Smooth muscle cell (in vitro differentiated cells): ENCODE measurements around the gene UBA6. TPM values are rescaled to one million over a fixed set of nuclear protein-coding genes. Genes with fewer than 3 reads are reported as not detected.

Experiments
- DNase-seq: peaks from one replicate; lab custom pipeline; 2025; ENCODE audit not compliant: unreplicated experiment; lab: John Stamatoyannopoulos, UW
- H2AFZ ChIP-seq: fragments of 200-600 bp; sonication (generic); 2 replicates; pipeline ENCODE4 v1.6.0; 2016; ENCODE audit warnings: antibody characterized with exemption, low read depth, mild to moderate bottlenecking
- H3F3A ChIP-seq: fragments of 200-600 bp; sonication (generic); 2 replicates; pipeline ENCODE4 v1.6.0; 2017; ENCODE audit warnings: antibody characterized with exemption, low read depth
- H3K27ac ChIP-seq: fragments of 200-600 bp; sonication (generic); 2 replicates; pipeline ENCODE4 v1.5.1; 2016; ENCODE audit warnings: low read depth, mild to moderate bottlenecking
- H3K27me3 ChIP-seq: fragments of 200-600 bp; sonication (generic); 2 replicates; pipeline ENCODE4 v1.6.1; 2016; ENCODE audit warnings: low read depth, mild to moderate bottlenecking
- H3K36me3 ChIP-seq: fragments of 200-600 bp; sonication (generic); 2 replicates; pipeline ENCODE4 v1.5.1; 2016; ENCODE audit warnings: low read depth
- H3K4me1 ChIP-seq: fragments of 200-600 bp; sonication (generic); 2 replicates; pipeline ENCODE4 v1.5.1; 2016; ENCODE audit warnings: low read depth
- H3K4me2 ChIP-seq: fragments of 200-600 bp; sonication (generic); 2 replicates; pipeline ENCODE4 v1.6.0; 2016; ENCODE audit warnings: mild to moderate bottlenecking
- H3K4me3 ChIP-seq: fragments of 200-600 bp; sonication (generic); 2 replicates; pipeline ENCODE4 v1.5.1; 2016; ENCODE audit warnings: mild to moderate bottlenecking
- H3K79me2 ChIP-seq: fragments of 200-600 bp; sonication (generic); 2 replicates; pipeline ENCODE4 v1.6.0; 2016; ENCODE audit warnings: low read depth, mild to moderate bottlenecking
- H3K9ac ChIP-seq: fragments of 200-600 bp; sonication (generic); 2 replicates; pipeline ENCODE4 v1.6.0; 2016; ENCODE audit warnings: low read depth
- H3K9me3 ChIP-seq: fragments of 200-600 bp; sonication (generic); replicated peaks from 2 replicates; pipeline ENCODE4 v1.5.1; 2016; ENCODE audit warnings: low read depth
- H4K20me1 ChIP-seq: fragments of 200-600 bp; sonication (generic); 2 replicates; pipeline ENCODE4 v1.6.0; 2016; ENCODE audit warnings: low read depth
- WGBS: methylation state at CpG from one replicate; pipeline ENCODE4 v1.1.7; 2016; ENCODE audit warnings: low lambda C conversion rate; 5-methylcytosine and 5-hydroxymethylcytosine counted together
- polyA plus RNA-seq: library from polyadenylated mRNA; unstranded; fragments of >200 nt; fragmentation: Nextera tagmentation; extraction: Ambion mirVana; gene quantifications from 2 replicates; pipeline ENCODE4 v1.2.1, GENCODE V29; 2016
- total RNA-seq: library from RNA; depleted of rRNA; stranded (reverse); fragments of >200 nt; gene quantifications from 2 replicates; pipeline ENCODE4 v1.2.3, GENCODE V29; 2014
- TF ChIP-seq, protein P1 (sequence below): fragments of 200-600 bp; sonication (generic); IDR thresholded peaks from 2 replicates; pipeline ENCODE4 v1.5.1; 2017; ENCODE audit warnings: borderline replicate concordance, mild to moderate bottlenecking, antibody characterized with exemption; ENCODE audit not compliant: insufficient read depth, poor library complexity, severe bottlenecking

UBA6 gene
- total and polyA plus RNA-seq, 2 experiments from 2014 or later, result 15.7 to 271 TPM

DNA sequence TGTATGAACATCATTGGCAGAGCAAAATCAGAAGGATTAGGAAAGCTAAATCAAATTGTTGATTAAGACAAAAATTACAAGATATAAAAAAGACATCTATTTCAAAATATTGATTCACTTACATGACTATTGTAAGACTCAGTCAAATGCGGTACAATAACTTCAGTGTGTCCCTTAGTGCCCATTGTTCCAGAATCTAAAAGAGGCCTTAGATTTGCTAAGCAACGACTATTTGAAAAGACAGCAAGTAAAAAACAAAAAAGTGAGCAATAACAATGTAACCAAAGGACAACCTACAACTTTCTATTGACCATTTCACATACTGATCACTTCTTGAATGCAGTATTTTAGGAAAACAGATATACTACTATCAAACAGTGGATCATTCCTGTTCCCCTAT lies 65.6 kb downstream of the UBA6 start:
- no peak overlapping the region for H3K27ac ChIP-seq
- no peaks in the 10 kb centered on the region for H3F3A ChIP-seq
- H3K4me3 ChIP-seq, result no peak overlapping the region
- no peak for DNase-seq
- no peaks in the 10 kb centered on the region for H3K9me3 ChIP-seq
- TF ChIP-seq, protein P1, sequence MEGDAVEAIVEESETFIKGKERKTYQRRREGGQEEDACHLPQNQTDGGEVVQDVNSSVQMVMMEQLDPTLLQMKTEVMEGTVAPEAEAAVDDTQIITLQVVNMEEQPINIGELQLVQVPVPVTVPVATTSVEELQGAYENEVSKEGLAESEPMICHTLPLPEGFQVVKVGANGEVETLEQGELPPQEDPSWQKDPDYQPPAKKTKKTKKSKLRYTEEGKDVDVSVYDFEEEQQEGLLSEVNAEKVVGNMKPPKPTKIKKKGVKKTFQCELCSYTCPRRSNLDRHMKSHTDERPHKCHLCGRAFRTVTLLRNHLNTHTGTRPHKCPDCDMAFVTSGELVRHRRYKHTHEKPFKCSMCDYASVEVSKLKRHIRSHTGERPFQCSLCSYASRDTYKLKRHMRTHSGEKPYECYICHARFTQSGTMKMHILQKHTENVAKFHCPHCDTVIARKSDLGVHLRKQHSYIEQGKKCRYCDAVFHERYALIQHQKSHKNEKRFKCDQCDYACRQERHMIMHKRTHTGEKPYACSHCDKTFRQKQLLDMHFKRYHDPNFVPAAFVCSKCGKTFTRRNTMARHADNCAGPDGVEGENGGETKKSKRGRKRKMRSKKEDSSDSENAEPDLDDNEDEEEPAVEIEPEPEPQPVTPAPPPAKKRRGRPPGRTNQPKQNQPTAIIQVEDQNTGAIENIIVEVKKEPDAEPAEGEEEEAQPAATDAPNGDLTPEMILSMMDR, result no peak
- H3K9ac ChIP-seq, result no peak overlapping the region
- 95% methylated on average over 2 of the region's 2 CpGs for WGBS
- no peaks in the 10 kb centered on the region for H3K79me2 ChIP-seq
- no peak overlapping the region for H3K4me2 ChIP-seq
- H3K4me1 ChIP-seq, result no peaks in the 10 kb centered on the region
- H3K27me3 ChIP-seq, result no peaks in the 10 kb centered on the region
- H2AFZ ChIP-seq, result no peak overlapping the region
- H4K20me1 ChIP-seq, result no peaks in the 10 kb centered on the region
- peaks cover 60% of the 10 kb centered on the region for H3K36me3 ChIP-seq

DNA sequence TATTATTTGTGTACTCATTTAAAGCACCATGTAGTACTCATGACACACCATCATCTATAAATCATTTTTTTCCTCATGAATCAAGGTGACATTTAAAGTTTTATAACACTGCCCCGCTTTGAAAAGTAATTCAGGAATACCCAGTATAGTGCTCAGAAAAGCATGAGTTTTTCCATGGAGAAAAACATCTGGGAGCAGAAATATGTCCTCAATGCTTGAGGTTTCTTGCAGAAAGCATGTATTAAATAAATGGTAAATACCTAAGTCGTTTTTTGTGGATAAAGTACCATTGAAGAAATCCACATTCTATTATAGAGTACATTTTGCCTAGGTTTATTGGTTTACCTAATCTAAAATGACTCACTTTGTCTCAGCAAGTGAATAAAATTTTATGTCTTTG lies 66.2 kb downstream of the UBA6 start:
- Histone ChIP-seq H3K27me3 (no peaks in the 10 kb centered on the region), H3K79me2 (no peaks in the 10 kb centered on the region), H3K36me3 (peaks cover 62% of the 10 kb centered on the region), H3K4me1 (no peaks in the 10 kb centered on the region), H3F3A (no peaks in the 10 kb centered on the region), H3K27ac (no peak overlapping the region), H3K4me3 (no peak overlapping the region), H3K9me3 (no peaks in the 10 kb centered on the region), H3K4me2 (no peak overlapping the region), H4K20me1 (no peaks in the 10 kb centered on the region), H3K9ac (no peak overlapping the region), H2AFZ (no peak overlapping the region)
- TF ChIP-seq, protein P1, result no peak
- WGBS, result 92% methylated on average over 2 of the region's 2 CpGs
- DNase-seq, result no peak

DNA sequence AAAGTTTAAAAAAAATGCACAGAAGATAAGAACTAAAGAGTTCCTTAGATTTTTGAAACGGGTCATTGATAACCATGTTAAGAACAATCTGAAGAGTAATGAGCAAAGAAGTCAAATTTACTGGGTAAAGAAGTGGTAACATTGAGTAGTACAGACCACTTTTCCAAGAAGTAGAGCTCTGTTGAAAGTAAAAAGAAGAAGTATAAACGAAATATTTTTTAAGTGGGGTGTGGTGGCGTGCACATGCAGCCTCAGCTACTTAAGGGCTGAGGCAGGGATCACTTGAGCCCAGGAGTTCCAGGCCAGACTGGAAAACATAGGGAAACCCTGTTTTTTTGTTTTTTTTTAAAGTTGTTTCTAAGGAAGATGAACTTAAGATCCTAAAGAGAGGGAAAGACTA lies 68.5 kb downstream of the UBA6 start:
- no peaks in the 10 kb centered on the region for H4K20me1 ChIP-seq
- no peak overlapping the region for H3K4me2 ChIP-seq
- no peak overlapping the region for H3K4me3 ChIP-seq
- TF ChIP-seq, protein P1, result no peak
- no peaks in the 10 kb centered on the region for H3K4me1 ChIP-seq
- no peak overlapping the region for H3K9ac ChIP-seq
- no peaks in the 10 kb centered on the region for H3K27me3 ChIP-seq
- no peaks in the 10 kb centered on the region for H3K9me3 ChIP-seq
- no peaks in the 10 kb centered on the region for H3K79me2 ChIP-seq
- 93% methylated on average over 3 of the region's 3 CpGs for WGBS
- H3K27ac ChIP-seq, result no peak overlapping the region
- no peak overlapping the region for H2AFZ ChIP-seq
- no peaks in the 10 kb centered on the region for H3F3A ChIP-seq
- DNase-seq, result no peak
- peaks cover 62% of the 10 kb centered on the region for H3K36me3 ChIP-seq

DNA sequence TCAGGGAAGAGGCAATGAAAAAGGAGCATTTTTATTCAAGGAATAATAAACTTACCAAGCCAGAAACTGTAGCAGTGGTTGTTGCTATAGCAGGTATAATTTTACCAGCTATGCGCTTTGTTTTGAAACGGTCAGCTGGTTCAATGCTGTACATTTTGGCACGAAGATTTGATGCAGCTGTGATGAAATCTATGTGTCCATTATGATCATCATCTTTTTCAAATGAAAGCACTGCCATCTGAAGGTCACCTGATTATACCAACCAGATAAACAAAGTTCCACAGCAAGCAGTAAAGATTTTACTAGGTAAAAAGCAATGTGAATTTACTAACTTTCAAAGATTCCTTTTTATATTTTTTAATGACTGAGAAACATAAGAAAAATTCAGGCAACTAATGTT lies 76.0 kb downstream of the UBA6 start:
- Histone ChIP-seq H3K9me3 (no peaks in the 10 kb centered on the region), H3K4me2 (no peak overlapping the region), H3K27me3 (no peaks in the 10 kb centered on the region), H3K79me2 (no peaks in the 10 kb centered on the region), H3F3A (no peaks in the 10 kb centered on the region), H2AFZ (no peak overlapping the region), H3K36me3 (peaks cover 42% of the 10 kb centered on the region), H3K4me3 (no peak overlapping the region), H3K9ac (no peak overlapping the region), H3K4me1 (no peaks in the 10 kb centered on the region), H3K27ac (no peak overlapping the region), H4K20me1 (no peaks in the 10 kb centered on the region)
- 96% methylated on average over 3 of the region's 3 CpGs for WGBS
- no peak for DNase-seq
- TF ChIP-seq, protein P1, result no peak
